ENCODE data around the gene DPP10. TPM values are rescaled to one million over a fixed set of nuclear protein-coding genes. Genes with fewer than 3 reads are reported as not detected.

Gene DPP10
- total RNA-seq, 1 donor from 2014 or later = not detected

DNA sequence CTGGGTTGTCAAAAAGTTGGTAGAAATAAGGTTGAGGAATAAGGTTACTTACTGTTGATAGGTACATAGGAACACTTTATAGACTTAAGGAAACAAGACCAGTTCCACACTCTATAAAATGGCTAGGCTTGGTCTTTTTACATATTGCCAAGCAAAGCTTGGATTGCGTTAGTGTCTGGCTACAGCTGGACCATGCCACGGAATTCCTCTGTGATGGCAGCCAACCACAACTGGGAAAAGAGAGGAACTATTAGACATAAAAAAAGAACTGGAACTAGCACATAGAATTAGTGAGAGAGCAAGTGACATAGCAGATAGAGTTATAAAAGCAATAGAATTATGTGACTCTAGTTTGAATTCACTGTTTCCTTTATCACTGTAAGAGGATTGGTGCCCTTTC is 17.7 kb upstream of the DPP10 start:
- no peaks in the 10 kb centered on the region for H3K36me3 ChIP-seq
- peak overlapping the region; percentile 76 to 81 for H3K27ac ChIP-seq
- no peaks in the 10 kb centered on the region for H3K27me3 ChIP-seq
- peaks cover 7 to 10% of the 10 kb centered on the region in 2 donors for H3K4me1 ChIP-seq
- TF ChIP-seq, protein P1, sequence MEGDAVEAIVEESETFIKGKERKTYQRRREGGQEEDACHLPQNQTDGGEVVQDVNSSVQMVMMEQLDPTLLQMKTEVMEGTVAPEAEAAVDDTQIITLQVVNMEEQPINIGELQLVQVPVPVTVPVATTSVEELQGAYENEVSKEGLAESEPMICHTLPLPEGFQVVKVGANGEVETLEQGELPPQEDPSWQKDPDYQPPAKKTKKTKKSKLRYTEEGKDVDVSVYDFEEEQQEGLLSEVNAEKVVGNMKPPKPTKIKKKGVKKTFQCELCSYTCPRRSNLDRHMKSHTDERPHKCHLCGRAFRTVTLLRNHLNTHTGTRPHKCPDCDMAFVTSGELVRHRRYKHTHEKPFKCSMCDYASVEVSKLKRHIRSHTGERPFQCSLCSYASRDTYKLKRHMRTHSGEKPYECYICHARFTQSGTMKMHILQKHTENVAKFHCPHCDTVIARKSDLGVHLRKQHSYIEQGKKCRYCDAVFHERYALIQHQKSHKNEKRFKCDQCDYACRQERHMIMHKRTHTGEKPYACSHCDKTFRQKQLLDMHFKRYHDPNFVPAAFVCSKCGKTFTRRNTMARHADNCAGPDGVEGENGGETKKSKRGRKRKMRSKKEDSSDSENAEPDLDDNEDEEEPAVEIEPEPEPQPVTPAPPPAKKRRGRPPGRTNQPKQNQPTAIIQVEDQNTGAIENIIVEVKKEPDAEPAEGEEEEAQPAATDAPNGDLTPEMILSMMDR (IDR thresholded peaks at IDR 0.05) = no peak
- H3K9me3 ChIP-seq = no peaks in the 10 kb centered on the region
- H3K4me3 ChIP-seq = no peak overlapping the region
- peak in 1 of 2 donors; percentile 67 for DNase-seq (ENCODE audit: low spot score in 2 of 2)
- intact Hi-C loops (cut with DNase I) = loop anchor here (5.0 kb wide), 2 partner anchors 118 to 142 kb away; no protein-coding TSS in a partner anchor

DNA sequence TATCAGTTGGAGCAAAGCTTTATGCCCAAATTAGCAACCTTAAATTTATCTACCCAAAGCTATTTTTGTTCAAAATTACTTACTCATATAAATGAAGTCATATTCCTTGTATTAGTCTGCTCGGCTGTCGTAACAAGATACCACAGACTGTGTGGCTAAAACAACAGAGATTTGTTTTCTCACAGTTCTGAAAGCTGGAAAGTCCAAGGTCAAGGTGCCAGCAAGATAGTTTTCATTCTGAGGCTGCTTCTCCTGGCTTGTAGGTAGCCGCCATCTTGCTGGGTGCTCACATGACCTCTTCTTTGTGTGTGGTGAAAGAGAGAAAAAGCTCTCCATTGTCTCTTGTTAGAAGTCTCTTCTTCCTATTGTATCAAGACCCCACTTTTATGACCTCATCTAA is 15.7 kb upstream of the DPP10 start:
- peak overlapping the region; percentile 76 to 81 for H3K27ac ChIP-seq
- H3K27me3 ChIP-seq = no peaks in the 10 kb centered on the region
- H3K9me3 ChIP-seq = no peaks in the 10 kb centered on the region
- TF ChIP-seq, protein P1 (IDR thresholded peaks at IDR 0.05) = no peak
- intact Hi-C loops (cut with DNase I) = loop anchor here (5.0 kb wide), 2 partner anchors 116 to 144 kb away; no protein-coding TSS in a partner anchor
- peaks cover 7 to 10% of the 10 kb centered on the region in 2 donors for H3K4me1 ChIP-seq
- DNase-seq (ENCODE audit: low spot score in 2 of 2) = peak in 1 of 2 donors; percentile 69
- peak overlapping the region in 1 of 2 donors; percentile 1 for H3K4me3 ChIP-seq
- no peaks in the 10 kb centered on the region for H3K36me3 ChIP-seq

DNA sequence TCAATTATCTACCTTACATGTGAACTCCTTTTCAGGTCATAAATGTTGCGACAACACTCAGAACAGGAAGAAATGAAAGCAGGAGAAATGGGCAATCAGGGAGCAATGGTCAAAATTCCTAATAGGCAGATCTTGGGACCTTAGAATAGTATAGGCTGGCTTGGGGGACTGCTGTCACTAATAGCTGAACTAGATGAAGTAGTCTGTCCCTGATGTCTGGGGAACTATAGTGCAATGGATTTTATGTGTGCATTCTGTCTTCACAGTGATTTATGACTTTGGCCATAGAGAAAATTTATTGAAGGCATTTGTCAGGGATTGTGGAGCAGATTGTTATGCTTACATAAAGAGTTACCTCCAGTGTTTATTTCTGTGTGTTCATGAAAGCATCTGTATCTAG is 6.1 kb upstream of the DPP10 start:
- TF ChIP-seq, protein P1 (IDR thresholded peaks at IDR 0.05) = no peak
- no peaks in the 10 kb centered on the region for H3K4me1 ChIP-seq
- no peaks in the 10 kb centered on the region for H3K36me3 ChIP-seq
- intact Hi-C loops (cut with DNase I) = no loop called here
- H3K4me3 ChIP-seq = no peak overlapping the region
- H3K9me3 ChIP-seq = no peaks in the 10 kb centered on the region
- no peak for DNase-seq (ENCODE audit: low spot score in 2 of 2)
- no peaks in the 10 kb centered on the region for H3K27me3 ChIP-seq
- no peak overlapping the region for H3K27ac ChIP-seq

DNA sequence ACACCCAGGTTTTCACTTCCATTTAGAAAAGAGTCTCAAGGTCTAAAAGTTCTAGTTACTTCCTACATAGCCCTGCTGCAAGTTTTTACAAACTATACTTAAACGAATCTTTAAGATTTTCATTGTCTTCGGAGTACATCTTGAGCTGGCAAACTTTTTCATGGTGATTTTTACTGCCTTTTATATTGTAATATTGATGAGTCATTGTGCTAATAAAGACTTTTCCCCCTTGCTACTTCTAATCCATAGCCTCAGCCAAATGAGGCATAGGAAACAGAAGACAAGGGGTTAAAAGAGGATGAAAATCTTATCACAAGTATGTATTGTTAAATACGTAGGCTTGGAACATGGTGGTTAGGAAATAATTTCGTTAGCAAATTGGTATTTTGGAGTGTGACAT is 4.1 kb downstream of the DPP10 start:
- Histone ChIP-seq H3K4me1 (no peaks in the 10 kb centered on the region), H3K27me3 (no peaks in the 10 kb centered on the region), H3K4me3 (no peak overlapping the region), H3K36me3 (no peaks in the 10 kb centered on the region), H3K9me3 (no peaks in the 10 kb centered on the region), H3K27ac (no peak overlapping the region)
- intact Hi-C loops (cut with DNase I) = no loop called here
- no peak for DNase-seq (ENCODE audit: low spot score in 2 of 2)
- TF ChIP-seq, protein P1 (IDR thresholded peaks at IDR 0.05) = no peak

DNA sequence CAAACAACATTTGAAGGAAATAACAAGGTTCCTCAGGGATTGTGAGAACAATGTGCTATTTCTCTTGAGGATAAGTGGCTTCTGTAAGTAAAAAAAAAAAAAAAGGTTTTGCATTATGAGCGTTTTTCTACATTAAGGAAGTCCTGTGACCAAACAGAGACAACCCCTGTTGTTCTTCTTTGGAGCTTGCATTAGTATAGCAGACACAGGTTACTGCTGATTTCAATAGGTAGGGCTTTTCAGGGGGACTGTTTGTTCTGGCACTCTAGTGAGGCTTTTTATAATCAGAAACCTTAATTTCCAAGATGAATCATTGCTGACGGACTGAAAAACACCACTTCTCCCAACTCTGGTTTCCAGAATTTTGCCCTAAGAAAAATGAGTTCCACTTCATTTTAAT is 8.2 kb downstream of the DPP10 start:
- H3K9me3 ChIP-seq = no peaks in the 10 kb centered on the region
- intact Hi-C loops (cut with DNase I) = no loop called here
- no peaks in the 10 kb centered on the region for H3K27me3 ChIP-seq
- no peaks in the 10 kb centered on the region for H3K36me3 ChIP-seq
- no peak overlapping the region for H3K27ac ChIP-seq
- no peak for DNase-seq (ENCODE audit: low spot score in 2 of 2)
- TF ChIP-seq, protein P1 (IDR thresholded peaks at IDR 0.05) = no peak
- H3K4me3 ChIP-seq = no peak overlapping the region
- no peaks in the 10 kb centered on the region for H3K4me1 ChIP-seq

DNA sequence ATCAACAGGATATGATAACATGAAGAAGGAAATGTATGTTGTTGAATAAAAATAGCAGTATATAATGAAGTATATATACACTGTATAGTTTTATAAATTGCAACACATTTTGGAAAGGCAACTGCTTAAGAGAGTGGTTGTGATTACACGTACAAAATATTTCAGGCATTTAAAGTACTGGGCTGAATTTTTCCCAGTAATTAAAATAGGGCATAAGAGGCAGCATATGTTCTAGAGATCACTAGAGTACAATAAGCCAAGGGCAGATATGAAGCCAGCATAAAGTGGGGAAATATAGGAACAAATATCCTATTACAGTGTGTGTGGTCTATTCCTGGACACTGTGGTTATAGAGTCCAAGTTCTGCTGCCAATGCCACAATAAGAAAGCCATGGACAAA is 14.1 kb downstream of the DPP10 start:
- Histone ChIP-seq H3K36me3 (no peaks in the 10 kb centered on the region), H3K4me3 (no peak overlapping the region), H3K9me3 (no peaks in the 10 kb centered on the region), H3K27me3 (no peaks in the 10 kb centered on the region), H3K27ac (no peak overlapping the region), H3K4me1 (no peaks in the 10 kb centered on the region)
- no peak for DNase-seq (ENCODE audit: low spot score in 2 of 2)
- TF ChIP-seq, protein P1 (IDR thresholded peaks at IDR 0.05) = no peak
- intact Hi-C loops (cut with DNase I) = no loop called here

All from ascending aorta (tissue), 2 donors.